ENCODE data around the gene MAPK10.
"Not testable (repeated sequence)": the region's sequence is repeated elsewhere in the genome, so short reads cannot be mapped to it uniquely, and the experiment has no call there.

Gene MAPK10

DNA sequence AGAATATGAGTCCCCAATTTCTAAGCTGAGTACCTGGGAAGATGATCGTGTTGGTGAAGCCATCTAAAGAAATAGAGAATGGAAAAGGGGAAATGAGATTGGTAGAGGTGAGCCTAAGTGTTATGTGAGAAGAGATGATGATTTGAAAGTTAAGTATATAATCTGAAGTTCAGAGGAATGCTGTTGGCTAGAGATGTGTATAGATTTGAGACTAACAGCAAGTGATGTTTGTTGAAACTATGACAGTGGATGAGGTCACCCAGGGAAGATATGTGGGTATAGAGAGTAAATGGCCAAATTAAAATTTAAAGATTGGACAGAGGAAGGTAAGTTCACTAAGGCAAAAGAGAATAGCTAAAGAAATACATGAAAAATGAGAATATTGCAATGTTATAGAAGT lies 324.2 kb downstream of the MAPK10 start:
- DNase-seq (ENCODE audit: low spot score) = peak; percentile 36

DNA sequence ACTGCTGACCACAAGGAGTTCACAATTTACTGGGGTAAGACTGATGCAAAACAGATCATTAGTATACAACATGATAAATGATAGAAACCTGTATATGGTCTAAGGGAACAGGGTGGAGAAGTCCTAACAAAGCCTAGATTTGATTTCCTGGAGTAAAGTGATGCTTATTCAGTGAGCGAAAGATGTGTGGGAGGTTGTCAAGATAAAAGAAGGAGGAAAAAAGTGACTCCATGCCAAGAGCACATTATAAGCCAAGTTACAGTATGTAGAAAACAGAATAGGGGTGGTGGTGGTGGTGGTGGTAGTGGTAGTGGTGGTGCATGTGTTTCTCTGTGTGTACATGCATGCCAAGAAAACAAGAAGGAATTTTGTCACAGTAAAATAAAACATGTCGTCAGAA lies 325.2 kb downstream of the MAPK10 start:
- DNase-seq (ENCODE audit: low spot score) = no peak

DNA sequence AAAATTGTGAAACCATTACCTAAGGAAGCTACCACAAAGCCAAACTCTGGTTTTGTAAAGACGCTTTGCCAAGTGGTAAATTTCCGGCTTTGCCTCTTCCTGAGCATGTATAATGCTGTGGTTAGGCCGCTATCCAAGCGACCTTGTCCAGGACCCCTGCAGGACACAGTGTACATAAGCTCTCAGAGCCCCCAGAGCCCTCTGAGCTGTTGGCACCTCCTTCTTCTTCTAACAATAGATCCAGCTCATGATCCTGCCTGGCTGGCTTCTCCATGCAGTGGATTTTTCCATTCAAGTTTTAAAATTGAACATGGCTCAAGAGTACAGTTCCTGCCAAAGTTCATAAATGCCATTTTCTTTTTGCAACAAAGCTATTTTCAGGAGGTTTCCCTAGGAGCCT lies 326.7 kb downstream of the MAPK10 start:
- no peak for DNase-seq (ENCODE audit: low spot score)

DNA sequence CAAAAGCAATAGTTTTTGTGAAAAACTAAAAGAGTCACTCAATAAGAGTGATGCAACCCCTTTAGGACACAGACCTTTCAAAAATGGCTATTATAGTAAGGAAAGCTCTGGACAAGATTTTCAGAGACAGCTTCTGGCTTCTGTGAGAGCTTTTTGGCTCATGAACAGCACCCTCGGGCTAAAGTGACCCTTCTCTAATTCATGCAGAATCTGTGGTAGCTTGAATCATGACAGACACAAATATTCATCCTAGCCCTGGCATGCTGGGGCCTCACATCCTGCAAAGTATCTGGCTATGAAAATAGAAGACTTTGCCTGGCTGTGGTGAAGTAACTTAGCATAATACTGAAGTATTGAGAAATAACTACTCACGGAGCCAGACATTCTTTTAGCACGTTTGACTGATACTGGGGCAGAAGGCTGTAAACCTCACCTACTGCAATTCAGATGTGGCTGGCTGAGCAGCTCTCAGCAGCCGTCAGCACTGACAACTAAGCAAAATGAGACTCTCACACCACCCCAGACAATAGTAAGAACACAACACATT lies 327.3 kb downstream of the MAPK10 start:
- peak; percentile 84 for DNase-seq (ENCODE audit: low spot score)

DNA sequence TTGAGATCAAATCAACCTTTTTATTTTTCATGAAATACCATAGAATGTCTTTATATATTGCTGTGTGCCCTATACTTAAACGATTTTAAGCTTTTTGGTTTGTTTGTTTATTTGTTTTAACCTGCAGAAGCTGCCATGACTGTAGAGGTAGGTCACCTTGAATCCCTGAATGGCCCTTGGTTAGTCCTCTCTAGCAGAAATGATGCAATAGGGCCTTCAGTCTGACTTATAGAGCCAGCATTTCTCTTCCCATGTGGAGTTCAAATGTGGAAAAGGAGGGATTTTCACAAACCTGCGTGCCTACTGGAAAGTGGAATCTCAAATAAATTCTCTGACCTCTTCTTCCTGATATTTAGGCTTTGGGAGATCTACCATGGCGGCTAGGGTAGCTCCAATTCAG lies 327.9 kb downstream of the MAPK10 start:
- no peak for DNase-seq (ENCODE audit: low spot score)

DNA sequence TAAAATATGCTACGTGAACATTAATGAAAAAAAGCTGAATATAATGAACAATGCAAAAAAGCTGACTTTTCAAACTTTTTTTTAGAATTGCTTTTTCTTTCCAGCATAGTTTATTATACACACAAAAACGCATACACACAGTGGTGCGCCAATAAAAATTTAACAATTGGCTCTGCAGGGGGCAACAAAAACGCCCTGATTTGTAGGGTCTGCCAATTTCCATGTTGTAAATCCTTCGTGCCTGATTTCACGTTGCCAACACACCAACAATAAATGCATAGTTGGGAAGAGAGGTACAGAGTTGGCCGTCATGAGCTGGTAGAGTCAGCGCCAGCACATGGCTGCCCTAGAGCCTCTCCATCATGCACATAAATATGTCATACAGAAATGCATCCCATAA lies 333.1 kb downstream of the MAPK10 start:
- no peak for DNase-seq (ENCODE audit: low spot score)

DNA sequence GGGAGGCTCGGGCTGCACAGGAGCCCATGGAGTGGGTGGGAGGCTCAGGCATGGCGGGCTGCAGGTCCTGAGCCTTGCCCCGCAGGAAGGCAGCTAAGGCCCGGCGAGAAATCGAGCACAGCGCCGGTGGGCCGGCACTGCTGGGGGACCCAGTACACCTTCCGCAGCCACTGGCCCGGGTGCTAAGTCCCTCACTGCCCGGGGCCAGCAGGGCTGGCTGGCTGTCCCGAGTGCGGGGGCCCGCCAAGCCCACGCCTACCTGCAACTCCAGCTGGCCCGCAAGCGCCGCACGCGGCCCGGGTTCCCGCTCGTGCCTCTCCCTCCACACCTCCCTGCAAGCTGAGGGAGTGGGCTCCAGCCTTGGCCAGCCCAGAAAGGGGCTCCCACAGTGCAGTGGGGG lies 338.2 kb downstream of the MAPK10 start:
- DNase-seq (ENCODE audit: low spot score) = not testable (repeated sequence)

DNA sequence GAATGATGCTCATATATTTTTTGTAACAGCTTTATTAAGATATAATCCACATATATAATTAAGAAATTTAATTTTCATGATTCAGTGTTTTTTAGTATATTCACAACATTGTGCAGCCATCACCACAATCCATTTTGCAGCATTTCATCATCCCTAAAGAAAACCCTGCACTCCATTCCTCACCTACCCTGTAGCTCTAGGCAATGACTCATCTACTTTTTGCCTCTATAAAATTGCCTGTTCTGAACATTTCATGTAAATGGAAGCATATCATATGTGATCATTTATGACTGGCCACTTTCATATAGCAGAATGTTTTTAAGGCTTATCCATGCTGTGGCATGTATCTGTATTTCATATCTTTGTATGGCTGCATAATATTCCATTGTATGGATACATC lies 339.9 kb downstream of the MAPK10 start:
- DNase-seq (ENCODE audit: low spot score) = no peak

DNA sequence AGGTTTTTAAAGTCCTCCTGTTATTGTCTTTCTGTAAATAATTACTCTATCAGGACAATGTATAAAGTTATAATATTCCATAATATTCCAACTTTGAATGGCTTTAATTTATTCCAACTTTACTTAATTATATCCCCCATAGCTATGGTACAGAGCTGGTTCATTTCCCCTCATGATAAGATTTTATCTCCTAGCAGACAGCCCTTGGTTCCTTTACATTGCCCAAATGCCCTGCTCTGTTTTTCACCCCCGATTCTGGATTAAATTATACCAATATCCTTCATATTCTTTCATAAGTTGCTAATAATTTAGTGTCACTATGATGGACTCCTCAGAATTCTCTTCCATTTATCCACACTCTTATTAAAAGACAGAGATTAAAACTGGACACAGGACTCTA lies 340.5 kb downstream of the MAPK10 start:
- no peak for DNase-seq (ENCODE audit: low spot score)

DNA sequence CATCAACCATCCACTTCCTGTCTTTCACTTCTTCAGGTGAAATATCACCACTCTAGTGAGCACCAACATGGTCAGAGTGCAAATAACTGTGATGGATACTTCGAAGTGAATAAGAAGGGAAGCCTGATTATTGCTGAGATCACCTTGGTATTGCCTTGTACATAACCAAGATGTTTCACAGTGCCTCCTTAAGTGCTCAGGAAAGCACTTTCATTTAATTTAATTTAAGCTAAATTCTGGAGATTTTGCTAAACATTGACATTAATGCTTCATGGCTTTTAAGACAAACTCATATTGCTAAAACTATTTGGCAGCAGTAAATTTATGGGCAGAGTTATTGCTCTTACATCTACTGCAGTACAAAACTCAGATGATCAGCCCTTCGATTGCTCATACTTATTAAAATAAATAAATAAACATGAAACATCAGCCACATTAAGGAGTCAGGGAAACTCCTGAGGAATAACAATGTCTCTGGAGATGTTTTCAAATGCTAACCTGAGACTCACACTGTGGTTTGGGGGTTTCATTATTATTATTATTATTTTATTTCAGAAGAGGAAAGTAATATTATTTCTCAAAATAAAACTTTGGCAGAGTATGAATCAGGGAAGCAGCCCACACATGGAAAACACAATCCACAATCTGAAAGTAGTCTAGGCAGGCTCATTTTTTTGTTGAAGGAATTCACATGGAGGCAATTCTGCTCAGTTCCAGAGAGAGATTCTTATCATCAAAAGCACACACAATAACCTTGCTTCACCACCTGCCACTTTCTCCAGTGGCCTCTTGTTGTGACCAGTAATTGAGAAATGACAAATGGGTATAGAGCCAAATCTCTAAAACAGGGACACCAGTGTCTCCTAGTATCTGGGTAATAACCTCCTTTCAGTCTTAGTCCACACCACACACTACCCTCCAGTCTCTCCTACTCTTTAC lies 344.2 kb downstream of the MAPK10 start:
- no peak for DNase-seq (ENCODE audit: low spot score)

DNA sequence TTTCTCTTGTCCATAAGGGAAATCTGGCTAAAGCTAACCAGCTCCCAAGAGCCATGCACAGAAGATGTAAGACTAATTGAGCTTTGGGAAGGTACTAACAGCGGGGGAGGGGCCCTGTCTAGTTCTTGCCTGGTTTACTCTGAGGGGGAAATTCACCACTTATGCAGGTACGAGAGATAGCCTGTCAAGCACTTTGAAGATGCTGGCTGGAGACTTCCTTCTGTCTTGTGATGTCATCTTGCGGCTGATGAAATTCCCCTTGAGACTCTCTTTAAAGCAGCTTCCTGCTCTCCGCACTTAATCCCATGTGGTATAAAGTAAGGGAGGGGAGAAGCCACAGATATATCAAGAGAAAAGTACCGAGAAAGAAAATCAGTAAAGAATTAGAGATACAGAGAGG lies 345.3 kb downstream of the MAPK10 start:
- DNase-seq (ENCODE audit: low spot score) = no peak

DNA sequence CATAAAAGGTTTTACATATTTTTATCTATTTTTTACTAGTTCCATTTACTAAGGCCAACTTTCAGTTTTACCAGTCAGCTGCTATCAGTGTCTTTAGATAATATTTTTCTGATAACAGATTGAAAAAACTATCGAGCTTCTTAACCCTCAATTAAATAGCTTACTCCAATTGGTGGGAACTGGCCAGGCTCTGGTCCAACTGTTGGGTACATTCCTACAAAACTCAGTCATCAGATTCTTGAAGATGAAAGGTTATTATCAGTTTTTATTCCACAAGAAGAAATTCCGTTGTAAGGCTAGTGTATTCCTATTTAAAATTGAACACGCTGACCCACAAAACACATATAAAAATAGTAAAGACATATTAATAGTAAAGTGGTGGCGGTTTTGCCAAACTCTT lies 346.2 kb downstream of the MAPK10 start:
- DNase-seq (ENCODE audit: low spot score) = no peak

DNA sequence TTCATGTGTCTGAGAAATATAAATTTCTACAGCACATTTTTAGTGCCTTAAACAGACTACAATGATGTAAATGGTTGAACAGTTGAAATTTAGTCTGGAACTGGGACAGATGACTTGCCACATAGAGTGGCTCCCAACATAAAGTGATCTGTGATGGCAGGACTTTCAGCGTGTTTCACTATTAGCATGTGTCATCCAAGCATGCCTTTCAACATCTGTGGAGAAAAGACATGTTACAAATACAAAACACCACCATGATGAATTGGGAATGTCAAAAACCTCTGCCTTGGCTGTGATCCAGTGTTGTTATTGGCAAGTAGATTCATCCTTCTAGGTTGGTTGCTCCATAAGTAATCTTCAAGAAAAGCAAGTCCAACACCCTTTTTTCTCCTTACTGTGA lies 348.7 kb downstream of the MAPK10 start:
- DNase-seq (ENCODE audit: low spot score) = peak; percentile 52

DNA sequence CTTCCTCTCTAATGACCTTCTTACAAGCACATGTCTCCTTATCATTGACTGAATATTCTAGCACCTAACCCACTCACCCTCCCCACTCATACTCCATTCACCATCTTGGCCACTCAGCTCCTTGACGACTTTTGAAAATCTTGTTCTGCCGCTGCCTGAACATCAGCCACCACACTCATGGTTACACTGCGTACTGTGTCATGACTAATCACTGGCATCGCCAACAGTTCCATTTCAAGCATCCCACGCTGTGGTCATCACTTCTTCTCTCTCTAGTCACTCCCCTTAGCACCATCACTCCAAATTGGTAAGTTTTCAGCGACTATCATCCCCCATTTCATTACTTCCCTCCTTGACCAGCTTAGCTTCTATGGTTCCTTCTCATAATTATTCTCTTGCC lies 352.8 kb downstream of the MAPK10 start:
- DNase-seq (ENCODE audit: low spot score) = no peak

DNA sequence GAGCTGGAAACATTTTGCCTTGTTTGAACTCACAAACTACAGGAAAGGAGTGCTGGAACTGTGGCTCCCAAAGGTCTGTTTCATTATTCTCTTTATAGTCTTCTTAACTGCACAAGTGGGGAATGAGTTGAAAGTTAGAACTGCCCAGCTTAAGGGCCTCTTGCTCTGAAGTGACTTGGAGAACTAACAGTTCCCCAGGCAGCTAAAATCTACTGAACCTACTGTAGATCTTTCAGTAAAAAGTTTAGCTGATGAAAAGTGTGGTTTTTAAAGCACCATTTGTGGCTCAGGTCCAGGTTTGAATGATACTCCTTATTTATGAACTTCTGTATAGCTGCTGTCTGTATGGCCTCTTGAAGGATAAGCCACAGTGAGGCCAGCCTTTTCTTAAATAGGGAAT lies 353.8 kb downstream of the MAPK10 start:
- DNase-seq (ENCODE audit: low spot score) = no peak

DNA sequence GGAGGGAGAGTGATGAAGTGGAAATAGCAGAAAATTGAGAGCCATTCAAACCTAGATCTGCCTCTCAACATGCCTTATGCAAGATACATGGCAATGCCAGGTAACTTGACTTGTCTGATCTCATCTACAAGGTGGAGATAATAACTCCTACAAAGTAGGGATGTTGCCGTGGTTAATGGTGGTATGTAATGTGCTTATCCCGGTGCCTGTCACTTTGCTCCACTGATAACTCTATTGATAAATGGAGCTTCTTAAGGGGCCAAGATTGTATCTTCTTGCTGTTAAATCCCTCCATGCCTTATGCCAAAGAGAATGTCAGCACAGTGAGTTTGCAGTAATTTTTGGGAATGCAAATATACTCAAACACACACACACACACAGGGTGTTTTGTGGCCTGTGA lies 355.8 kb downstream of the MAPK10 start:
- DNase-seq (ENCODE audit: low spot score) = no peak

DNA sequence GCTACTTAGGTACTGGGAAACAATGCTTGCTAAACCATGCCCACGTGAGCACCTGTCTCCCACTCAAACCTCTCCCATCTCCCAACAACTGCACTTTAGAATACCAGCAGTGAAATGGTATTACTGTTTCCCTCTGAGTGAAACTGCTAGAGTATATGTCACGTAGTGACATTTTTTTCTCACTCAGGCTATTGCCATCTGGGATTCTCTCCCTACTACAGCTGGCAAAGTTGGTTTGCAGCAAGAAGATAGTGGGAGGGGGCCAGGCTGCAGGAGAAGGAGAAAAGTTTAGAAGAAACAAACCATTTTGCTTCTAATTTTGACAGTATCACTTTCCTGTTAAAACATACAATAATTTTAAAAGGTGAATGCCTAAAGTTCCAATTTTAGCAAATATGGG lies 358.3 kb downstream of the MAPK10 start:
- no peak for DNase-seq (ENCODE audit: low spot score)

DNA sequence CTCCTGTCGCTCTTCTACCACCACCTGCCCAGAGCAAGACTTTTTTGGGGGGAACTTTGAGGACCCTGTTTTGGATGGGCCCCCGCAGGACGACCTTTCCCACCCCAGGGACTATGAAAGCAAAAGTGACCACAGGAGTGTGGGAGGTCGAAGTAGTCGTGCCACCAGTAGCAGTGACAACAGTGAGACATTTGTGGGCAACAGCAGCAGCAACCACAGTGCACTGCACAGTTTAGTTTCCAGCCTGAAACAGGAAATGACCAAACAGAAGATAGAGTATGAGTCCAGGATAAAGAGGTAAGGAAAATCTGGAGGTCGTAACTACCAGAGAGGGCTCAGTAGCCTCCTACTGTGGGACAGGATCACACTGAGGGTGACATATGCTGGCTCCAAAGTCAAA lies 364.5 kb downstream of the MAPK10 start:
- no peak for DNase-seq (ENCODE audit: low spot score)

DNA sequence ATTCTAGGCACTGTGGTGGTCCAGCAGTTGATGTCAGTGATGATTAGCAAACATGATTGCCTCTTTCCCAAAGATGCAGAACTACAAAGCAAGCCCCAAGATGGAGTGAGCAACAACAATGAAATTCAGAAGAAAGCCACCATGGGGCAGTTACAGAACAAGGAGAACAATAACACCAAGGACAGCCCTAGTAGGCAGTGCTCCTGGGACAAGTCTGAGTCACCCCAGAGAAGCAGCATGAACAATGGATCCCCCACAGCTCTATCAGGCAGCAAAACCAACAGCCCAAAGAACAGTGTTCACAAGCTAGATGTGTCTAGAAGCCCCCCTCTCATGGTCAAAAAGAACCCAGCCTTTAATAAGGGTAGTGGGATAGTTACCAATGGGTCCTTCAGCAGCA lies 365.3 kb downstream of the MAPK10 start:
- DNase-seq (ENCODE audit: low spot score) = no peak

DNA sequence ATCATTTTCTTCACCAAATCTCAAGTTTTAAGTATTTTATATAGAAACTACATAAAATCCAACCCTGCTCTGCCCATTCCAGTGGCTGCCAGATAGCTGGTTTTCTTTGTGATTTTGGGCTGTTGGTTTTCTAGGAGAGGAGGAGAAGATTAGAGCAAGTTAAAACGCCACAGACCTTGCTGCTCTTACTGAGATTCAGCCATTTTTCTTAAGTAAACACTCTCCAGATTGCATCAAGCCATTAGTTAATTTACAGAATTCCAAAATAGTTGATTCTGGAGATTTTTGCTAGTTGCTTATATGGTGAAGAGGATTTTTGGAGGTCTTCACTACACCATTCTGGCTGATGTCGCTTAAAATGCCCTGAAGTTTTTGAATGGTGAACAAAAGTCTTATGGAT lies 366.2 kb downstream of the MAPK10 start:
- no peak for DNase-seq (ENCODE audit: low spot score)

DNA sequence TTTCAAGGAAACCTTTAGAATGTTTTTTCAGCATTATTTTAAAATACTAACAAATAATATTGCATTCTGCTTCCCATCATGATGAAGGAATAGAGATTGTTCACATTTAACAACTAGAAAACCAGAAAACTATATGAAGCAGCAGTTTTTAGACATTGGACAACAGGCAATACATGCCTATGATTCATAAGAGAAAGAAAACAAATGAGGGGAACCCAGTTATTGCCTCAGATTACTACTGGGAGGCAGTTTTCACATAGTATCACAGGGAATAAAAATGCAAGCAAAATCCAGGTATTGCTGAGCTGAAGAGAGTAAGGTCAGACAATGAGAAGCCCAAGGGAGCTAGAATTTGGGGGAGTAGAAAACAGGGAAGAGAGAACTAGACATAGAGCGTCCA lies 373.6 kb downstream of the MAPK10 start:
- DNase-seq (ENCODE audit: low spot score) = no peak

DNA sequence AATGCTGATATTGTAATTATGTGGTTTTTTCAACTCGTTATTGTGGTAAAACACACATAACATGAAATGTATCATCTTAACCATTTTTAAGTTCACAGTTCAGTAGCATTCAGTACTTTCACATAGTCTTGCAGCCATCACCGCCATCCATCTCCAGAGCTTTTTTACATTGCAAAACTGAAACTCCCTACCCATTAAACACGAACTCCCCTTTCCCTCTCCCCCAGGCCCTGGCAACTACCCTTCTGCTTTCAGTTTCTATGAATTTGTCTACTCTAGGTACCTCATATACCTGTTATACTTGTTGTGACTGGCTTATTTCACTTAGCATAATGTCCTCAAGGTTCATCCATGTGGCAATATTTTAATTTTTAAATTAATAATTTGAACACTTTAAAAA lies 380.6 kb downstream of the MAPK10 start:
- DNase-seq (ENCODE audit: low spot score) = no peak

DNA sequence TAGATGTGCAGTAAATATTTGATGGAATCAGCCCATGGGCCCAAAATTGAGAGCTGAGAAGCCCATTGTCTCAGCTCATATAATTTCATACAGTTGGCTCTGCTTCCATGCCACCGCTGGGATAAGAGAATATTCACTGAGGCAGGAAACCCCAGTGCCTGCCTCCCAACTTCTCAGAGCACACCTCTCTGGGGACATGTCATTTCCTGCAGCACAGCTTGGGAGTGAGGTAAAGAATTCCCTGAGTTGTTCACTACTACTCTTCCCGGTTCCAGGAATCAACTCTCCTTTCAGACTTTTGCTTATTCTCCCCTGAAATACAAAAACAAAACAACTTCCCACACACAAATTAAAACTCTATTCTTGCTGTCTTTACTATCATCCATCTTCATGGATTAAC lies 389.3 kb downstream of the MAPK10 start:
- DNase-seq (ENCODE audit: low spot score) = peak; percentile 39
